Hepatocyte (in vitro differentiated cells): ENCODE measurements around the gene SH3YL1. TPM values are rescaled to one million over a fixed set of nuclear protein-coding genes. Genes with fewer than 3 reads are reported as not detected.
A peak's percentile ranks its signal among the peaks of the same experiment; 100 is the strongest.

Source experiments
- DNase-seq: peaks from one replicate; pipeline ENCODE4 v3.0.0-alpha.2; 2016; ENCODE audit warnings: low spot score
- H2AFZ ChIP-seq: fragments of 200-600 bp; sonication (generic); 2 replicates; pipeline ENCODE4 v1.6.0; 2016; ENCODE audit warnings: antibody characterized with exemption, mild to moderate bottlenecking
- H3K27ac ChIP-seq: fragments of 200-600 bp; sonication (generic); 2 replicates; pipeline ENCODE4 v1.5.1; 2016; ENCODE audit warnings: mild to moderate bottlenecking
- H3K27me3 ChIP-seq: fragments of 200-600 bp; sonication (generic); 2 replicates; pipeline ENCODE4 v1.6.1; 2016
- H3K36me3 ChIP-seq: fragments of 200-600 bp; sonication (generic); replicated peaks from 2 replicates; pipeline ENCODE4 v1.5.1; 2016; ENCODE audit warnings: low read depth; ENCODE audit not compliant: insufficient read depth
- H3K4me1 ChIP-seq: fragments of 200-600 bp; sonication (generic); 2 replicates; pipeline ENCODE4 v1.5.1; 2016; ENCODE audit warnings: mild to moderate bottlenecking, moderate library complexity; ENCODE audit not compliant: insufficient read depth
- H3K4me2 ChIP-seq: fragments of 200-600 bp; sonication (generic); 2 replicates; pipeline ENCODE4 v1.6.0; 2016
- H3K4me3 ChIP-seq: fragments of 200-600 bp; sonication (generic); 2 replicates; pipeline ENCODE4 v1.5.1; 2016; ENCODE audit warnings: mild to moderate bottlenecking
- H3K79me2 ChIP-seq: fragments of 200-600 bp; sonication (generic); 2 replicates; pipeline ENCODE4 v1.6.0; 2017; ENCODE audit warnings: mild to moderate bottlenecking
- H3K9me2 ChIP-seq: fragments of 200-600 bp; sonication (generic); replicated peaks from 2 replicates; pipeline ENCODE4 v1.6.0; 2017; ENCODE audit warnings: mild to moderate bottlenecking; ENCODE audit not compliant: insufficient read depth
- H3K9me3 ChIP-seq: fragments of 200-600 bp; sonication (generic); 2 replicates; pipeline ENCODE4 v1.5.1; 2016; ENCODE audit warnings: low read depth, mild to moderate bottlenecking
- H4K20me1 ChIP-seq: fragments of 200-600 bp; sonication (generic); 2 replicates; pipeline ENCODE4 v1.6.0; 2016; ENCODE audit warnings: mild to moderate bottlenecking; ENCODE audit not compliant: insufficient read depth, poor library complexity, severe bottlenecking
- EZH2 ChIP-seq: fragments of 200-600 bp; sonication (generic); IDR thresholded peaks from 2 replicates; pipeline ENCODE4 v1.6.1; 2016; ENCODE audit warnings: antibody characterized with exemption, mild to moderate bottlenecking, borderline replicate concordance
- EZH2phosphoT487 ChIP-seq: fragments of 200-600 bp; sonication (generic); IDR thresholded peaks from one replicate; pipeline ENCODE4 v1.6.1; 2018; ENCODE audit warnings: antibody characterized with exemption, mild to moderate bottlenecking, low read depth, moderate library complexity; ENCODE audit not compliant: unreplicated experiment, severe bottlenecking
- WGBS: methylation state at CpG from one replicate; pipeline ENCODE4 v1.1.6; 2016; ENCODE audit warnings: low lambda C conversion rate; ENCODE audit errors: missing lambda C conversion rate; 5-methylcytosine and 5-hydroxymethylcytosine counted together
- polyA plus RNA-seq: library from polyadenylated mRNA; unstranded; fragments of >200 nt; fragmentation: Nextera tagmentation; extraction: Ambion mirVana; gene quantifications from 2 replicates; pipeline ENCODE4 v1.2.1, GENCODE V29; 2016
- total RNA-seq: library from RNA; depleted of rRNA; stranded (reverse); fragments of >200 nt; gene quantifications from 2 replicates; pipeline ENCODE4 v1.2.3, GENCODE V29; 2014
- TF ChIP-seq, protein P1 (sequence below): fragments of 200-600 bp; sonication (generic); IDR thresholded peaks from 2 replicates; pipeline ENCODE4 v1.5.1; 2016; ENCODE audit warnings: antibody characterized with exemption, mild to moderate bottlenecking; ENCODE audit not compliant: poor library complexity

SH3YL1 gene
- total and polyA plus RNA-seq, 2 experiments from 2014 or later: 36.3 to 99.8 TPM

DNA sequence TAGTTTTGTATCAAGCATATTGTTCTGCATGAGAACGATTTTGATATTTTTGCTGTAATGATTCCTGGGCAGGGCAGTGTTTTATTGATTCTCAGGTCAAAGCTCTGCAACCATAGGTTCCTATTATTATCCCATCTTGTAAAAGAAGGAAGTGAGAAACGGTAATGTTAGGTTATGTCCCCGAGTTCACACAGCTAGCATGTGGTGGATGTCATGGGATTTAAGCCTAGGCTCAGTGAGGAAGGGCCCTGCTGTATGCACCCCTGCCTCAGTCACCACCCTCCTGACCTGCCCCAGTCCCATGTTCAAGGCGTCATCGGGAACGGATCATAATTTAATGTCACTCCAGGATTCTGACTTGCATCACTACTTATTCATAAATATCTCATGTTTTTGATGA, 11.6 kb upstream of the SH3YL1 start:
- no peaks in the 10 kb centered on the region for H3K36me3 ChIP-seq
- peaks cover 71% of the 10 kb centered on the region for H3K79me2 ChIP-seq
- H3K27me3 ChIP-seq: no peaks in the 10 kb centered on the region
- H3K4me2 ChIP-seq: no peak overlapping the region
- H2AFZ ChIP-seq: no peak overlapping the region
- no peaks in the 10 kb centered on the region for H3K9me3 ChIP-seq
- H3K4me1 ChIP-seq: no peaks in the 10 kb centered on the region
- no peak overlapping the region for H3K4me3 ChIP-seq
- no peak for DNase-seq
- 95% methylated on average over 6 of the region's 6 CpGs for WGBS
- H3K27ac ChIP-seq: no peak overlapping the region
- H3K9me2 ChIP-seq: no peaks in the 10 kb centered on the region
- H4K20me1 ChIP-seq: peaks cover 58% of the 10 kb centered on the region
- TF ChIP-seq EZH2phosphoT487: no peak
- TF ChIP-seq, protein P1, sequence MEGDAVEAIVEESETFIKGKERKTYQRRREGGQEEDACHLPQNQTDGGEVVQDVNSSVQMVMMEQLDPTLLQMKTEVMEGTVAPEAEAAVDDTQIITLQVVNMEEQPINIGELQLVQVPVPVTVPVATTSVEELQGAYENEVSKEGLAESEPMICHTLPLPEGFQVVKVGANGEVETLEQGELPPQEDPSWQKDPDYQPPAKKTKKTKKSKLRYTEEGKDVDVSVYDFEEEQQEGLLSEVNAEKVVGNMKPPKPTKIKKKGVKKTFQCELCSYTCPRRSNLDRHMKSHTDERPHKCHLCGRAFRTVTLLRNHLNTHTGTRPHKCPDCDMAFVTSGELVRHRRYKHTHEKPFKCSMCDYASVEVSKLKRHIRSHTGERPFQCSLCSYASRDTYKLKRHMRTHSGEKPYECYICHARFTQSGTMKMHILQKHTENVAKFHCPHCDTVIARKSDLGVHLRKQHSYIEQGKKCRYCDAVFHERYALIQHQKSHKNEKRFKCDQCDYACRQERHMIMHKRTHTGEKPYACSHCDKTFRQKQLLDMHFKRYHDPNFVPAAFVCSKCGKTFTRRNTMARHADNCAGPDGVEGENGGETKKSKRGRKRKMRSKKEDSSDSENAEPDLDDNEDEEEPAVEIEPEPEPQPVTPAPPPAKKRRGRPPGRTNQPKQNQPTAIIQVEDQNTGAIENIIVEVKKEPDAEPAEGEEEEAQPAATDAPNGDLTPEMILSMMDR: no peak
- no peak for TF ChIP-seq EZH2

DNA sequence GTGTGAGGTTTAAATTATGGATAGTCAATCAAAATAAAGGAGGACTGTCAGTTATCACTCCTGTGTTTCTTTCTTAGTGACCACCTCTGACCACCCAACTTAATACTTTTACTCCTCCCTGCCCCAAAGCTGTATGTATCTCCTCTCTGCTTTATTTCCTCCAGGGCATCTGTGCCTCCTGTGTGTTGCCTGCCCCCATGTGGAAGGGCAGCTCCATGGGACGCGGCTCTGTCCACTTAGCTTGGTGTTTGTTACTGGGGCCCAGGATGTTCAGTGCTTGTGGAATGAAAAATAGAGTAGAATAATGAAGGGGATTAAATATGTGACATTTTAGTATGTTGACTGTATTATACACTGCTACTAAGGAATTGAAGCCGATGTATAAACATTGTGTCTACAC, 10.7 kb upstream of the SH3YL1 start:
- Histone ChIP-seq H3K4me1 (no peaks in the 10 kb centered on the region), H3K79me2 (peaks cover 80% of the 10 kb centered on the region)

DNA sequence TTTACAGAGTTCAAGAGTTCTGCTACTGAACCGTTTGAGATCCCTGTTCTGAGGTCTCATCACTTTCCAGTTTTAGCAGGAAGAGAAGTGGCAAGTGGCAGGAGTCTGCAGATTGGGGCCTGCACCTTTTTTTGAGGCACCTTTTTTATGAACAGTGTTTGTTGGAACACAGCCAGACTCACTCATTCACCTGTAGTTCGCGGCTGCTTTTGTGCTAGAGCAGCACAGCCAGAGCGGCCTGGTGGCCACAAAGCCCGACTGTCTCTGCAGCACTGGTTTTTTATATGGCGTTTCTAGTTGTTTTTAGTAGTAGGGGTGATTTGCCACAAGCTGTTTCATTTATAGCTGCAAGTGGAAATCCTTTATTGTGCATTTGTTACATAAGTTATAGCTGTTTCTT, 9.5 kb upstream of the SH3YL1 start:
- no peaks in the 10 kb centered on the region for H3K36me3 ChIP-seq

More for the DNA sequence above, 10.7 kb upstream of the SH3YL1 start:
- Histone ChIP-seq H3K4me2 (no peak overlapping the region), H3K4me3 (no peak overlapping the region), H3K9me2 (no peaks in the 10 kb centered on the region), H2AFZ (no peak overlapping the region), H4K20me1 (peaks cover 68% of the 10 kb centered on the region), H3K9me3 (no peaks in the 10 kb centered on the region), H3K27ac (no peak overlapping the region), H3K27me3 (no peaks in the 10 kb centered on the region), H3K36me3 (no peaks in the 10 kb centered on the region)
- no peak for TF ChIP-seq EZH2phosphoT487
- TF ChIP-seq, protein P1: peak; percentile 12
- 100% methylated on average over 3 of the region's 3 CpGs for WGBS
- no peak for DNase-seq

More for the DNA sequence above, 9.5 kb upstream of the SH3YL1 start:
- TF ChIP-seq EZH2phosphoT487 (no peak), EZH2 (no peak)
- TF ChIP-seq, protein P1: no peak
- WGBS: 86% methylated on average over 6 of the region's 6 CpGs
- no peak overlapping the region for H3K4me3 ChIP-seq
- no peak overlapping the region for H3K4me2 ChIP-seq
- peaks cover 80% of the 10 kb centered on the region for H4K20me1 ChIP-seq
- no peaks in the 10 kb centered on the region for H3K27me3 ChIP-seq
- no peaks in the 10 kb centered on the region for H3K9me2 ChIP-seq
- no peaks in the 10 kb centered on the region for H3K9me3 ChIP-seq
- no peak overlapping the region for H2AFZ ChIP-seq
- DNase-seq: no peak
- H3K27ac ChIP-seq: no peak overlapping the region
- H3K4me1 ChIP-seq: no peaks in the 10 kb centered on the region
- peaks cover 92% of the 10 kb centered on the region for H3K79me2 ChIP-seq
